Gastroesophageal sphincter (tissue), 3 donors: ENCODE measurements around the gene ENTPD7.

ENCODE experiments used
- CTCF ChIP-seq, 4 experiments: fragments of 200-600 bp in 2 of 4; fragments of 450-650 bp in 2 of 4; sonication (generic) in 1 of 4; IDR thresholded peaks; one replicate each; pipeline ENCODE4 v1.5.1; 2017 to 2019; ENCODE audit warnings: antibody characterized with exemption in 4 of 4, mild to moderate bottlenecking in 2 of 4, moderate library complexity in 2 of 4
- POLR2A ChIP-seq, 2 donors: fragments of 450-650 bp; IDR thresholded peaks; one replicate each; pipeline ENCODE4 v1.6.1; 2017; ENCODE audit warnings: antibody characterized with exemption in 2 of 2, mild to moderate bottlenecking in 2 of 2, moderate library complexity in 1 of 2

DNA sequence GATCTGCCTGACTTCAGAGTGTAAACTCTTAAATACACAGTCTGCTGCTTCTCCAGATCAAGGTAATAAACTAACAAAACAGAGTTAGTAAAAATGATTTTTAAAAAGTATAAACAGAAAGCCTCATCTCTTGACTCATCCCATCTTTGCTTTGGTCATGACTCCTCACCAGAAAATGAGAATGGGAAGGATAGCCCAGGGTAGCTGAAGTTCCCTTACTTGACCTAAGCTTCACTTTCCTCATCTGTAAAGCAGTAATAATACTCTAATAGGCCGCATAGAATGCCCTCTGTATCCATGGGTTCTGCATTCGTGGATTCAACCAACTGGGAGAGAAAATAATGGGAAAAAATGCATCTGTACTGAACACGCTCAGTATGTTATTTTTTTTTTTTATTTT is 27.8 kb upstream of the ENTPD7 start:
- TF ChIP-seq CTCF (IDR thresholded peaks at IDR 0.05) (no peak), POLR2A (IDR thresholded peaks at IDR 0.05) (no peak)
